Caco-2 (cell line): ENCODE measurements around the gene TMEM131L. TPM values are rescaled to one million over a fixed set of nuclear protein-coding genes. Genes with fewer than 3 reads are reported as not detected.

Experiments used
- BruUV-seq: library from RNA; stranded (reverse); fragments of 400-500 nt; replicated peaks from 2 replicates; lab custom pipeline; 2021; lab: Mats Ljungman, UMichigan
- CTCF ChIA-PET: fragments of 300-600 bp; sonication (Branson Sonifier 250); formaldehyde crosslinking; loops from one replicate; lab custom pipeline; 2022; ENCODE audit warnings: antibody characterized with exemption; lab: Charles Lee
- POLR2A ChIA-PET: fragments of 300-600 bp; sonication (Branson Sonifier 250); formaldehyde crosslinking; loops from one replicate; lab custom pipeline; 2022; ENCODE audit warnings: antibody characterized with exemption; lab: Charles Lee
- DNase-seq, 2 experiments: peaks; one replicate each; pipeline versions ENCODE4 v3.0.0 to v3.0.0-alpha.2; 2020 to 2022
- H3K27me3 ChIP-seq: replicated peaks from 2 replicates; pipeline ENCODE4 v1.6.0; 2011; ENCODE audit warnings: low read length; ENCODE audit not compliant: control insufficient read depth, insufficient read depth
- H3K36me3 ChIP-seq: 2 replicates; pipeline ENCODE4 v1.5.1; 2011; ENCODE audit warnings: low read length; ENCODE audit not compliant: control insufficient read depth, insufficient read depth
- H3K4me1 ChIP-seq: fragments of 250-450 bp; sonication (Bioruptor Pico); 2 replicates; pipeline ENCODE4 v1.5.1; 2020; ENCODE audit warnings: mild to moderate bottlenecking
- H3K4me3 ChIP-seq: 2 replicates; pipeline ENCODE4 v1.5.1; 2011; ENCODE audit warnings: low read depth, mild to moderate bottlenecking, control low read depth, low read length
- H3K9me3 ChIP-seq: fragments of 250-450 bp; sonication (Bioruptor Pico); 2 replicates; pipeline ENCODE4 v1.5.1; 2020; ENCODE audit warnings: mild to moderate bottlenecking, moderate library complexity
- H3K27ac Mint-ChIP-seq: one replicate; pipeline ENCODE4 v1.8.0; 2022; ENCODE audit warnings: mixed read lengths; ENCODE audit not compliant: unreplicated experiment
- H3K27me3 Mint-ChIP-seq: one replicate; pipeline ENCODE4 v1.8.0; 2022; ENCODE audit warnings: mixed read lengths; ENCODE audit not compliant: insufficient read depth, unreplicated experiment
- H3K36me3 Mint-ChIP-seq: one replicate; pipeline ENCODE4 v1.8.0; 2022; ENCODE audit warnings: mild to moderate bottlenecking, mixed read lengths; ENCODE audit not compliant: insufficient read depth, unreplicated experiment
- H3K4me1 Mint-ChIP-seq: one replicate; pipeline ENCODE4 v1.8.0; 2022; ENCODE audit warnings: low read depth, mixed read lengths; ENCODE audit not compliant: unreplicated experiment
- H3K4me3 Mint-ChIP-seq: one replicate; pipeline ENCODE4 v1.8.0; 2022; ENCODE audit warnings: mild to moderate bottlenecking, moderate library complexity, mixed read lengths; ENCODE audit not compliant: unreplicated experiment
- H3K9me3 Mint-ChIP-seq: one replicate; pipeline ENCODE4 v1.8.0; 2022; ENCODE audit warnings: mixed read lengths; ENCODE audit not compliant: unreplicated experiment
- intact Hi-C: fragments of 100-400 bp; cut with micrococcal nuclease; formaldehyde crosslinking; loops from one replicate; pipeline ENCODE4 v1.10.0; 2022; ENCODE audit not compliant: unreplicated experiment
- total RNA-seq: library from RNA; stranded (reverse); gene quantifications from 2 replicates; pipeline ENCODE4 v1.2.3, GENCODE V29; 2022
- TF ChIP-seq, protein P1 (sequence below), 2 experiments: fragments of 200-600 bp in 1 of 2; IDR thresholded peaks; 1 replicate in 1 of 2; 2 replicates in 1 of 2; pipeline versions ENCODE4 v1.5.1 to v1.8.0; 2011 to 2022; ENCODE audit warnings: antibody characterized with exemption in 1 of 2, control low read depth in 1 of 2, inconsistent platforms in 1 of 2, low read depth in 1 of 2, low read length in 1 of 2, mild to moderate bottlenecking in 1 of 2, moderate library complexity in 1 of 2; ENCODE audit not compliant: insufficient read depth in 1 of 2, severe bottlenecking in 1 of 2, unreplicated experiment in 1 of 2

Gene TMEM131L
- total RNA-seq, 1 experiment from 2014 or later = 20.8 TPM

DNA sequence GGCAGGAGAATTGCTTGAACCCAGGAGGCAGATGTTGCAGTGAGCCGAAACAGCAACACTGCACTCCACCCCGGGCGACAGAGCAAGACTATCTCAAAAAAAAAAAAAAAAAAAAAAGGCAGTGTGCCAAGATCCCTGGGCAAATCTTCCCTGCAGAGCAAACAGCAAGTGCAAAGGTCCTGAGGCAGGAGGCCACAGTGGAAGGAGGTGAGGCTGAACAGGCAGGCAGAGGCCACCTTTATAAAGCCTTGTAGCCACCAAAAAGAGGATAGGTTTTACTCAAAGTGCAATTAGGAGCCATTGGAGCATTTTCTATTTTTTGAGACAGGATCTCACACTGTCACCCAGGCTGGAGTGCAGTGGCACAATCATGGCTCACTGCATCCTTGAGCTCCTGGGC is 172.8 kb downstream of the TMEM131L start:
- Histone ChIP-seq H3K36me3 (no peaks in the 10 kb centered on the region), H3K9me3 (no peaks in the 10 kb centered on the region), H3K4me3 (no peak overlapping the region), H3K27me3 (no peaks in the 10 kb centered on the region), H3K4me1 (no peaks in the 10 kb centered on the region)
- H3K4me1 Mint-ChIP-seq = peaks cover 6% of the 10 kb centered on the region
- H3K9me3 Mint-ChIP-seq = no peaks in the 10 kb centered on the region
- H3K36me3 Mint-ChIP-seq = peaks cover 17% of the 10 kb centered on the region
- H3K27ac Mint-ChIP-seq = no peak overlapping the region
- no peaks in the 10 kb centered on the region for H3K27me3 Mint-ChIP-seq
- ChIA-PET CTCF (no interaction called here), POLR2A (no interaction called here)
- TF ChIP-seq, protein P1, sequence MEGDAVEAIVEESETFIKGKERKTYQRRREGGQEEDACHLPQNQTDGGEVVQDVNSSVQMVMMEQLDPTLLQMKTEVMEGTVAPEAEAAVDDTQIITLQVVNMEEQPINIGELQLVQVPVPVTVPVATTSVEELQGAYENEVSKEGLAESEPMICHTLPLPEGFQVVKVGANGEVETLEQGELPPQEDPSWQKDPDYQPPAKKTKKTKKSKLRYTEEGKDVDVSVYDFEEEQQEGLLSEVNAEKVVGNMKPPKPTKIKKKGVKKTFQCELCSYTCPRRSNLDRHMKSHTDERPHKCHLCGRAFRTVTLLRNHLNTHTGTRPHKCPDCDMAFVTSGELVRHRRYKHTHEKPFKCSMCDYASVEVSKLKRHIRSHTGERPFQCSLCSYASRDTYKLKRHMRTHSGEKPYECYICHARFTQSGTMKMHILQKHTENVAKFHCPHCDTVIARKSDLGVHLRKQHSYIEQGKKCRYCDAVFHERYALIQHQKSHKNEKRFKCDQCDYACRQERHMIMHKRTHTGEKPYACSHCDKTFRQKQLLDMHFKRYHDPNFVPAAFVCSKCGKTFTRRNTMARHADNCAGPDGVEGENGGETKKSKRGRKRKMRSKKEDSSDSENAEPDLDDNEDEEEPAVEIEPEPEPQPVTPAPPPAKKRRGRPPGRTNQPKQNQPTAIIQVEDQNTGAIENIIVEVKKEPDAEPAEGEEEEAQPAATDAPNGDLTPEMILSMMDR (IDR thresholded peaks at IDR 0.05; ENCODE audit: insufficient read depth in 1 of 2, low read depth in 1 of 2, low read length in 1 of 2, severe bottlenecking in 1 of 2, unreplicated experiment in 1 of 2) = no peak
- intact Hi-C loops = no loop called here
- no TSS peak for BruUV-seq
- no peak overlapping the region for H3K4me3 Mint-ChIP-seq
- DNase-seq = no peak

DNA sequence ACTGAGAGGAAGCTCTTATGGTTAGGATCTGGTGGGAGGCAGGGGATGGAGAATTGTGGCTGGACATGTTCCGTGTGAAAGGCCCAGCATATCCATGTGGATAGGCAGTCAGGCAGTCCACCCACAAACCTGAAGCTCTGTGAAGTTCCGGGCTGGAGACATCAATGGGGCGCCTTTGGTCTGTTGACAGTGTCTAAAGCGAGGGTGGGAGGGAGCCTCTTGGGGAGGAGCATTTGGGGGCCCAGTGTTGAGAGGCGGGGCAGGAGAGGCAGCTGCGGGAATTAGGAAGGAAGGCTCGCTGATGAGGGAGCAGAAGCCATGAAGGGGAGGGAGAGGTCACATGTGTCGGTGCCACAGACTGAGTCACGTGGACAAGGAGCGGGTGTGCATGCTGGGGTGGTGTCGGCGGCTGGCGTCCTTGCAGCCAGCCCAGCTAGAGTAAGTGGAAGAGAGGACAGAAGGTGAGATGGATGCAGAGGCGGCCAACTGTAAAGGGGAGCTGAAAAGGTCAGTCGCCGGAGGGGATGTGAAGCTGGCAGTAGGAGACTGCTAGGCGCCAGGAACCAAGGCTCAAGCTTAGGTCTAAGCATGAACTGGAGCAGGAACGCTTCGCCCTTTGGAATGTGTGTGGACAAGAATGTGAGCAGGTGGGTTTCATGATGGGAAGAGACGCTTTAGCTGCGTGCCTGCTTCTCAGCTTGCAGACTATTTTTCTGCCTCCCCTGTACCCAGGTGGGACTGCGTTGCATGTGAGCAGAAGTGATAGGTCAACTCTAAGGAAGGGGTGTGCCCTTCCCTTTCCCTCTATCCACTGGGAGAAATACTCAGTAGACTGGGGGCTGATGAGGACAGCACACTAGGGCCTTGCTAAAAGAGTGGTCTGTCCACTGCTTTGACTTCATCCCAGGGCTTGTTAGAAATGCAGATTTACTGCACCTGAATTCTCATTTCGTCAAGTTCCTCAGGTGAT is 174.0 kb downstream of the TMEM131L start:
- POLR2A ChIA-PET = no interaction called here
- no peaks in the 10 kb centered on the region for H3K36me3 ChIP-seq
- no peaks in the 10 kb centered on the region for H3K27me3 ChIP-seq
- H3K27me3 Mint-ChIP-seq = no peaks in the 10 kb centered on the region
- no peaks in the 10 kb centered on the region for H3K9me3 ChIP-seq
- H3K4me3 ChIP-seq = no peak overlapping the region
- no peak overlapping the region for H3K27ac Mint-ChIP-seq
- peaks cover 13% of the 10 kb centered on the region for H3K36me3 Mint-ChIP-seq
- CTCF ChIA-PET = no interaction called here
- peaks cover 6% of the 10 kb centered on the region for H3K4me1 Mint-ChIP-seq
- no peaks in the 10 kb centered on the region for H3K9me3 Mint-ChIP-seq
- no peak overlapping the region for H3K4me3 Mint-ChIP-seq
- TF ChIP-seq, protein P1 (IDR thresholded peaks at IDR 0.05; ENCODE audit: insufficient read depth in 1 of 2, low read depth in 1 of 2, low read length in 1 of 2, severe bottlenecking in 1 of 2, unreplicated experiment in 1 of 2) = no peak
- no peak for DNase-seq
- intact Hi-C loops = loop anchor here (5.0 kb wide), 2 partner anchors 208 to 498 kb away; no protein-coding TSS in a partner anchor
- no TSS peak for BruUV-seq
- no peaks in the 10 kb centered on the region for H3K4me1 ChIP-seq

DNA sequence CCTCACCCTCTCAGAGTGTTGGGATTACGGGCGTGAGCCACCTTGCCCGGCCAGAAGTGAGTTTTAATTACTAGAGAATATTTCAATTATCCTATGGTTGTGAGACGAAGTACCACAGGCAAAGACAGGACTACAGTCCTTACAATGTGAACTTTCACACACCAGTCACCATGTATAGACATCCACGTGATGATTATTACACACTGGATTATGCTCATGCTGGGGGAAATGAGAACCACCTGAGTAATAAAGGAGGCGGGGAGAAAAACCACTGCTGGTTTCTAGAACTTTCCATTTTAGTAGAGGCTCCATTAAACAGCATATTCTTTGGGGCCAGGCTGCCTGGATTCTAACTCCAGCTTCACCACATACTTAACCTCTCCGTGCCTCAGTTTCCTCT is 175.4 kb downstream of the TMEM131L start:
- no TSS peak for BruUV-seq
- Histone ChIP-seq H3K36me3 (no peaks in the 10 kb centered on the region), H3K9me3 (no peaks in the 10 kb centered on the region), H3K4me3 (no peak overlapping the region), H3K4me1 (no peaks in the 10 kb centered on the region), H3K27me3 (no peaks in the 10 kb centered on the region)
- ChIA-PET POLR2A (no interaction called here), CTCF (no interaction called here)
- no peak overlapping the region for H3K4me3 Mint-ChIP-seq
- no peaks in the 10 kb centered on the region for H3K27me3 Mint-ChIP-seq
- peaks cover 6% of the 10 kb centered on the region for H3K4me1 Mint-ChIP-seq
- no peak for DNase-seq
- H3K27ac Mint-ChIP-seq = no peak overlapping the region
- H3K9me3 Mint-ChIP-seq = no peaks in the 10 kb centered on the region
- intact Hi-C loops = loop anchor here (5.0 kb wide), 2 partner anchors 209 to 499 kb away; no protein-coding TSS in a partner anchor
- TF ChIP-seq, protein P1 (IDR thresholded peaks at IDR 0.05; ENCODE audit: insufficient read depth in 1 of 2, low read depth in 1 of 2, low read length in 1 of 2, severe bottlenecking in 1 of 2, unreplicated experiment in 1 of 2) = no peak
- H3K36me3 Mint-ChIP-seq = peaks cover 2% of the 10 kb centered on the region
